H9 (cell line): ENCODE measurements around the gene ASTN2. TPM values are rescaled to one million over a fixed set of nuclear protein-coding genes. Genes with fewer than 3 reads are reported as not detected.

Experiments used
- DNase-seq: peaks from one replicate; pipeline ENCODE4 v3.0.0-alpha.2; 2017
- H2AFZ ChIP-seq: one replicate; pipeline ENCODE4 v1.6.1; 2013; ENCODE audit warnings: mild to moderate bottlenecking, low read length, control low read depth, moderate library complexity
- H2AK5ac ChIP-seq: 2 replicates; pipeline ENCODE4 v1.6.1; 2013; ENCODE audit warnings: low read length, control low read depth, mixed read lengths; ENCODE audit not compliant: insufficient read length
- H2BK120ac ChIP-seq: one replicate; pipeline ENCODE4 v1.6.1; 2013; ENCODE audit warnings: low read depth, mild to moderate bottlenecking, low read length, control low read depth, inconsistent platforms; ENCODE audit not compliant: poor library complexity, severe bottlenecking
- H2BK12ac ChIP-seq: 2 replicates; pipeline ENCODE4 v1.6.1; 2013; ENCODE audit warnings: low read length, control low read depth, mixed read lengths, low read depth; ENCODE audit not compliant: insufficient read length
- H2BK15ac ChIP-seq: 2 replicates; pipeline ENCODE4 v1.6.1; 2013; ENCODE audit warnings: low read depth, low read length, control low read depth
- H2BK20ac ChIP-seq: one replicate; pipeline ENCODE4 v1.6.1; 2013; ENCODE audit warnings: low read depth, mild to moderate bottlenecking, low read length, control low read depth, inconsistent platforms; ENCODE audit not compliant: poor library complexity, severe bottlenecking
- H2BK5ac ChIP-seq: 2 replicates; pipeline ENCODE4 v1.6.1; 2013; ENCODE audit warnings: low read length, control low read depth, mixed read lengths; ENCODE audit not compliant: insufficient read length
- H3K14ac ChIP-seq: 2 replicates; pipeline ENCODE4 v1.6.1; 2013; ENCODE audit warnings: low read length, control low read depth; ENCODE audit not compliant: insufficient read depth
- H3K18ac ChIP-seq: 2 replicates; pipeline ENCODE4 v1.6.1; 2013; ENCODE audit warnings: low read depth, mild to moderate bottlenecking, mixed read lengths, low read length, control low read depth; ENCODE audit not compliant: insufficient read length
- H3K23ac ChIP-seq: 2 replicates; pipeline ENCODE4 v1.6.1; 2013; ENCODE audit warnings: low read length, control low read depth, mixed read lengths, low read depth; ENCODE audit not compliant: insufficient read length
- H3K23me2 ChIP-seq: 2 replicates; pipeline ENCODE4 v1.6.1; 2013; ENCODE audit warnings: low read depth, mild to moderate bottlenecking, mixed read lengths, low read length, control low read depth; ENCODE audit not compliant: insufficient read length, poor library complexity, severe bottlenecking
- H3K27ac ChIP-seq: 2 replicates; pipeline ENCODE4 v1.5.1; 2013; ENCODE audit warnings: low read length, control low read depth, mixed read lengths, low read depth; ENCODE audit not compliant: insufficient read length
- H3K27me3 ChIP-seq: 2 replicates; pipeline ENCODE4 v1.6.1; 2013; ENCODE audit warnings: low read length, control low read depth, inconsistent platforms; ENCODE audit not compliant: insufficient read depth
- H3K4ac ChIP-seq: 2 replicates; pipeline ENCODE4 v1.6.1; 2013; ENCODE audit warnings: low read depth, mild to moderate bottlenecking, control low read depth, inconsistent platforms, low read length, moderate library complexity
- H3K4me1 ChIP-seq: 2 replicates; pipeline ENCODE4 v1.6.1; 2013; ENCODE audit warnings: low read length, control low read depth, inconsistent platforms; ENCODE audit not compliant: insufficient read depth
- H3K4me2 ChIP-seq: 2 replicates; pipeline ENCODE4 v1.6.1; 2013; ENCODE audit warnings: low read length, control low read depth, mixed read lengths; ENCODE audit not compliant: insufficient read length, insufficient read depth
- H3K56ac ChIP-seq: 2 replicates; pipeline ENCODE4 v1.6.1; 2013; ENCODE audit warnings: low read depth, mild to moderate bottlenecking, mixed read lengths, low read length, control low read depth; ENCODE audit not compliant: insufficient read length
- H3K79me1 ChIP-seq: 2 replicates; pipeline ENCODE4 v1.6.1; 2013; ENCODE audit warnings: low read depth, mild to moderate bottlenecking, moderate library complexity, low read length, control low read depth, inconsistent platforms; ENCODE audit not compliant: insufficient read depth, poor library complexity, severe bottlenecking
- H3K79me2 ChIP-seq: 2 replicates; pipeline ENCODE4 v1.6.1; 2013; ENCODE audit warnings: low read length, control low read depth, inconsistent platforms; ENCODE audit not compliant: insufficient read depth
- H3K9ac ChIP-seq: 2 replicates; pipeline ENCODE4 v1.6.1; 2013; ENCODE audit warnings: low read length, control low read depth, mixed read lengths; ENCODE audit not compliant: insufficient read length; ENCODE audit errors: extremely low read depth
- H3K9me3 ChIP-seq: one replicate; pipeline ENCODE4 v1.6.1; 2013; ENCODE audit warnings: low read depth, low read length, inconsistent platforms; ENCODE audit not compliant: control insufficient read depth
- H3T11ph ChIP-seq: one replicate; pipeline ENCODE4 v1.6.1; 2013; ENCODE audit warnings: mild to moderate bottlenecking, low read length, control low read depth, inconsistent platforms
- H4K20me1 ChIP-seq: one replicate; pipeline ENCODE4 v1.6.1; 2013; ENCODE audit not compliant: control insufficient read depth, insufficient read length, insufficient read depth
- H4K5ac ChIP-seq: 2 replicates; pipeline ENCODE4 v1.6.1; 2013; ENCODE audit warnings: low read depth, mild to moderate bottlenecking, mixed read lengths, low read length, control low read depth; ENCODE audit not compliant: insufficient read length
- H4K8ac ChIP-seq: replicated peaks from 2 replicates; pipeline ENCODE4 v1.6.1; 2013; ENCODE audit warnings: low read length, control low read depth, mixed read lengths, low read depth; ENCODE audit not compliant: insufficient read length
- H4K91ac ChIP-seq: 2 replicates; pipeline ENCODE4 v1.6.1; 2013; ENCODE audit warnings: low read depth, mild to moderate bottlenecking, moderate library complexity, mixed read lengths, low read length, control low read depth; ENCODE audit not compliant: insufficient read length
- H3K27ac Mint-ChIP-seq, 3 experiments: 2 replicates in 2 of 3; 3 replicates in 1 of 3; pipeline ENCODE4 v1.8.0; 2020 to 2021; ENCODE audit warnings: mixed read lengths in 3 of 3, mild to moderate bottlenecking in 1 of 3, moderate library complexity in 1 of 3
- H3K27me3 Mint-ChIP-seq: 2 replicates; pipeline ENCODE4 v1.8.0; 2021; ENCODE audit warnings: low read depth, mild to moderate bottlenecking, moderate library complexity, mixed read lengths
- H3K36me3 Mint-ChIP-seq, 3 experiments: 2 replicates in 2 of 3; 3 replicates in 1 of 3; pipeline ENCODE4 v1.8.0; 2020 to 2021; ENCODE audit warnings: low read depth in 3 of 3, mixed read lengths in 3 of 3; ENCODE audit not compliant: insufficient read depth in 1 of 3
- H3K4me1 Mint-ChIP-seq, 2 experiments: 2 replicates each; pipeline ENCODE4 v1.8.0; 2020; ENCODE audit warnings: mixed read lengths in 2 of 2
- H3K4me3 Mint-ChIP-seq, 2 experiments: 2 replicates in 1 of 2; 3 replicates in 1 of 2; pipeline ENCODE4 v1.8.0; 2020 to 2021; ENCODE audit warnings: mild to moderate bottlenecking in 2 of 2, mixed read lengths in 2 of 2, moderate library complexity in 1 of 2
- H3K9me3 Mint-ChIP-seq, 2 experiments: 2 replicates in 1 of 2; 3 replicates in 1 of 2; pipeline ENCODE4 v1.8.0; 2020; ENCODE audit warnings: mild to moderate bottlenecking in 2 of 2, mixed read lengths in 2 of 2, moderate library complexity in 1 of 2
- CTCF ChIP-seq: fragments of 200-600 bp; sonication (generic); conservative IDR thresholded peaks from 3 replicates; pipeline ENCODE4 v1.8.0; 2021; ENCODE audit warnings: antibody characterized with exemption, mild to moderate bottlenecking
- WGBS: extraction: QIAGEN DNeasy Blood & Tissue Kit; methylation state at CpG from one replicate; pipeline ENCODE4 v1.1.7; 2013; ENCODE audit warnings: missing lambda C conversion rate, low lambda C conversion rate, mixed read lengths; ENCODE audit not compliant: insufficient read length; ENCODE audit errors: extremely low coverage; 5-methylcytosine and 5-hydroxymethylcytosine counted together
- total RNA-seq: library from RNA; stranded (reverse); gene quantifications from 2 replicates; pipeline ENCODE4 v1.2.1, GENCODE V29; 2021

The ASTN2 gene
- total RNA-seq, 1 experiment from 2014 or later: 9.7 TPM

GRCh38 chr9:117018966-117019617 lies 395.8 kb downstream of the ASTN2 start:
- H3T11ph ChIP-seq: no peak overlapping the region
- TF ChIP-seq CTCF: no peak; the same call in 2 of the 3 replicates

More at GRCh38 chr9:117018966-117019617, 395.8 kb downstream of the ASTN2 start:
- no CpG with 5 or more reads among the region's 6 CpGs for WGBS
- Histone ChIP-seq H4K91ac (no peak overlapping the region), H3K18ac (no peak overlapping the region), H2BK5ac (no peak overlapping the region), H4K8ac (no peak overlapping the region), H3K27ac (no peak overlapping the region), H3K4me1 (peaks cover 3% of the 10 kb centered on the region; the same call in 1 of the 2 replicates), H3K79me2 (no peaks in the 10 kb centered on the region), H2AFZ (no peak overlapping the region), H3K9ac (no peak overlapping the region), H2BK15ac (no peak overlapping the region), H2BK120ac (no peak overlapping the region), H3K23me2 (no peaks in the 10 kb centered on the region), H2BK12ac (no peak overlapping the region), H2AK5ac (no peak overlapping the region), H4K20me1 (no peaks in the 10 kb centered on the region), H3K14ac (no peak overlapping the region), H3K23ac (no peak overlapping the region), H3K79me1 (no peaks in the 10 kb centered on the region), H3K9me3 (no peaks in the 10 kb centered on the region), H3K56ac (no peak overlapping the region), H4K5ac (no peak overlapping the region), H3K27me3 (no peaks in the 10 kb centered on the region), H2BK20ac (no peak overlapping the region), H3K4me2 (no peak overlapping the region), H3K4ac (no peak overlapping the region)
- H3K4me3 Mint-ChIP-seq: no peak overlapping the region
- no peaks in the 10 kb centered on the region for H3K9me3 Mint-ChIP-seq
- H3K27ac Mint-ChIP-seq: peak overlapping the region in 1 of 3 experiments; percentile 28; a peak in 1 of 7 replicates
- no peak for DNase-seq
- no peaks in the 10 kb centered on the region for H3K36me3 Mint-ChIP-seq
- H3K27me3 Mint-ChIP-seq: no peaks in the 10 kb centered on the region
- peaks cover 23 to 27% of the 10 kb centered on the region in 2 experiments for H3K4me1 Mint-ChIP-seq
